GM20000 (cell line): ENCODE measurements around the gene CHCHD5.

Experiments
- DNase-seq: peaks from one replicate; pipeline ENCODE4 v3.0.0; 2012; ENCODE audit warnings: low spot score
- TF ChIP-seq, protein P1 (sequence below): IDR thresholded peaks from 2 replicates; pipeline ENCODE4 v1.5.1; 2012; ENCODE audit warnings: mild to moderate bottlenecking, control low read depth; ENCODE audit errors: extremely low read depth, missing control alignments

CHCHD5 gene

DNA sequence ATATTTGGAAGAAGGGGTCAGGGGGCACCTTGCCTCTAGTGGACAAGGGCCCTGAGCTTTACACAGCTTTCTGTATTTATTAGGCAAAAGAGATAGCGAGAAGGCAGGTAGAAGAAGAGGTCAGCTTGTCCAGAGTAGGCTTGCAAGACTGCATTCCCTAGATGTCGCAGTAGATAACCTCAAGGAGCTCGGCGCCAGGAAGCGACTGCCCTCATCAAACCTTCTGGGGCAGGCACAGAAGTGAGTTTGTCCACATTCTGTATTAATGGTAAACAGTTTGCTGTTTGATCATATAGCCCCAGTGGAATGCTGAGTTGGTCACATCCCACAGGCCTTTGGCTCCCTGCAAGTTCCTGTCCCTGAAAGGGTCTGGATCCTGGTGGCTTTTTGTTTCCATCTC lies 7.0 kb downstream of the CHCHD5 start:
- no peak for DNase-seq
- TF ChIP-seq, protein P1, sequence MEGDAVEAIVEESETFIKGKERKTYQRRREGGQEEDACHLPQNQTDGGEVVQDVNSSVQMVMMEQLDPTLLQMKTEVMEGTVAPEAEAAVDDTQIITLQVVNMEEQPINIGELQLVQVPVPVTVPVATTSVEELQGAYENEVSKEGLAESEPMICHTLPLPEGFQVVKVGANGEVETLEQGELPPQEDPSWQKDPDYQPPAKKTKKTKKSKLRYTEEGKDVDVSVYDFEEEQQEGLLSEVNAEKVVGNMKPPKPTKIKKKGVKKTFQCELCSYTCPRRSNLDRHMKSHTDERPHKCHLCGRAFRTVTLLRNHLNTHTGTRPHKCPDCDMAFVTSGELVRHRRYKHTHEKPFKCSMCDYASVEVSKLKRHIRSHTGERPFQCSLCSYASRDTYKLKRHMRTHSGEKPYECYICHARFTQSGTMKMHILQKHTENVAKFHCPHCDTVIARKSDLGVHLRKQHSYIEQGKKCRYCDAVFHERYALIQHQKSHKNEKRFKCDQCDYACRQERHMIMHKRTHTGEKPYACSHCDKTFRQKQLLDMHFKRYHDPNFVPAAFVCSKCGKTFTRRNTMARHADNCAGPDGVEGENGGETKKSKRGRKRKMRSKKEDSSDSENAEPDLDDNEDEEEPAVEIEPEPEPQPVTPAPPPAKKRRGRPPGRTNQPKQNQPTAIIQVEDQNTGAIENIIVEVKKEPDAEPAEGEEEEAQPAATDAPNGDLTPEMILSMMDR: no peak

DNA sequence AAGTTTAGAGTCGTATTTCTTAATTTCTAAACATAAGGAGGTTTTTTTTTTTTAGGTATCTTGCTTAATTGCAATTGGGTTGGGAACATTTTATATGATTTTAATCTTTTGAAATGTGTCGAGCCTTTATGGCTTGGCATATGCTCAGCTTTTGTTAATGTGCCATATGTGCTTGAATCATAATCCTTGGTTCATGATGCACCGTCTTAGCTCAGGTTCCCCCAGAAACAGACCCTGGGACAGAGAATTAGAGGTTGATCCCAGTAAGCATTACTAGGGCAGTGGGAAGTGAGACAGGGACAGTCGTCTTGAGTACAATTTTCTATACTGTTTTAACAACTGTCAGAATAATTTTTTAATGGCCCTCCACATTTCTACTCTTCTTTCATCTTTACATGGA lies 9.3 kb downstream of the CHCHD5 start:
- TF ChIP-seq, protein P1: no peak
- no peak for DNase-seq

DNA sequence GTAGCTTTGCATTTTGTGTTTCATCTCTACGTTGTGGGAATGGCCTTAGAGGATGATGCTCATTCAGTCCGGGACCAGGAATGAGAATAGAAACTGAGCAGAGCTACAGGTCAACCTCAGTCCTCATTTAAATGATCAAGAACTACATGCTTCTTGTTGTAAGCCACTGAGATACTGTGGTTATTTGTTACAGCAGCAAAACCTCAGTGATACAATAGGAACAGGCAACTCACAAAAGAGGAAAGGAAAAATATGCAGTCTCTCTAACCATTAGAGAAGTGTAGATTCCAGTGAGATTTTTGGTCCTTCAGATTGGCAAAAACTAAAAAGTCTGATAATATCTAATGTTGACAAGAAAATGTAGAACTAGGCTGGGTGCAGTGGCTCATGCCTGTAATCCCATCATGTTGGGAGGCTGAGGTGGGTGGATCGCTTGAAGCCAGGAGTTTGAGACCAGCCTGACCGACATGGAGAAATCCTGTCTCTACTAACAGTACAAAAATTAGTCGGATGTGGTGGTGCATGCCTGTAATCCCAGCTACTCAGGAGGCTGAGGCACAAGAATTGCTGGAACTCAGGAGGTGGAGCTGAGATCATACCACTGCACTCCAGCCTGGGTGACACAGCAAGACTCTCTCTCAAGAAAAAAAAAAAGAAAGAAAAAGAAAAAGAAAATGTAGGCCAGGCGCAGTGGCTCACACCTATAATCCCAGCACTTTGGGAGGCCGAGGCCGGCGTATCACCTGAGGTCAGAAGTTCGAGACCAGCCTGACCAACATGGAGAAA lies 13.3 kb downstream of the CHCHD5 start:
- TF ChIP-seq, protein P1: no peak
- DNase-seq: no peak

DNA sequence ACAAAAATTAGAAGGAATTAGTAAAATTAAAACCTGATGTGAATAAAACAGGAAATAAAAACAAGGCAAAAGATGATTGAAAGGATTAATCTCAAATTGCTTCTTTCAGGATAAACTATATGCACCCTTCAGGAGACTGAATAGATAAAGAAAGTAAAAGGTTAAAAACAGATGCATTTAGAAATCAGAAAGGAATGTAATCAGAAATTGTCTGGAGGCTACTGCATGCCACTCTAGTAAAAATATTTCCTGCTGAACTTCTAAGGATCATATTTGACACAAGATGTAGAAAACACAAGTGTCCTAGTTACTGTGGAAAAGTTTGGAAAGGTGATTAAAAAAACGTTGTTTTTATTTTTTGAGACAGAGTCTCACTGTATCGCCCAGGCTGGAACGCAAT lies 16.2 kb downstream of the CHCHD5 start:
- DNase-seq: no peak
- TF ChIP-seq, protein P1: no peak

DNA sequence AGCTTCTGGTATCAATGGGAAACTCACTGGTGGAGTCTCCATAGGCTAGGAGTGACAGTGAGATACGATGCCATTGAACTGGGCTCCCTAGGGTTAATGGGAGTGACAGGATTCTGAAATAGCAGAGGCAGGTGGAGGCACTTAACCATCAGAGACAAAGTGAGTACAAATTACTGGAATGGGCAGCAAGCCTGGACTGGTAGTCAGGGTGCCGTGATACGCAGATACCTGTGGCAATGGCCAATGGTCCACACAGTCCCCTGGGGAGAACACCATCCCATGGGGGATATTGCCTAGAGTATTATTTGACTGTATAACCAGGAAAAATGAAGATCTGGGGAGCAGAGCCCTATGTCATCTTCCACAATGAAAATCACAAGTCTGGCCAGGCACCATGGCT lies 17.3 kb downstream of the CHCHD5 start:
- TF ChIP-seq, protein P1: no peak
- no peak for DNase-seq

DNA sequence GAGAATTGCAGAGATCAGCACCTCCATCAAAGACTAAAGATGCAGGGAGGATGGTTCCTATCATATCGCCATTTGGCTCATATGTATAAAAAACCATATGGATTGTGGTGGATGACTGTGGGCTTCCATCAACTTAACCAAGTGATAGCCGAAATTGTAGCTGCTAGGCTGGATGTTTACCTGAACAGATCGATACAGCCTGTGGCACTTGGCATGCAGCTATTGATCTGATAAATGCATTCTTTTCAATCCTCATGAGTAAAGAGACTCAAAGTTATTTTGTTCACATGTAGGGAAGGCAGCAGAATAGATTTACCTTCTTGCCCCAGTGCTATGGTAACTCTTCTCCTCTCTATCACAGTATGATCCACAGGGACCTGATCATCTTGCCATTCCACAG lies 18.5 kb downstream of the CHCHD5 start:
- DNase-seq: no peak
- TF ChIP-seq, protein P1: no peak

DNA sequence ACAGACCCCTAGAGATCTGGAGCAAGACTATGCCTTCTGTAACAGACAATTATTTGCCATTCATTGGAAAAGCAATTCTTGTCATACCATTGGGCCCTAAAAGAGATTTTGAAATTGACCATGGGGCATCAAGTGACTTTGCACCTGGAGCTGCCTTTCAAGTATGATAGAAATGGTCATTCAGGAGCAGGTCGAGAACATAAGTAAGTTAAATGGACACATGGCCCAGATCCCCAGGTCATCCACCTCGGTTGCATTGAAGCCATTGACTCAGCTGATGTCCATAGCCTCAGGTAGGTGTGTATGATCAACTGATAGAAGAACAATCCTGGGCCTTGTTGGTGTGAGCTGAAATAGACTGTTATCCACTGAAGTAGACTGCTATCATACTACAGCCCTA lies 19.3 kb downstream of the CHCHD5 start:
- TF ChIP-seq, protein P1: no peak
- DNase-seq: no peak
